NCI-H2029 (cell line): ENCODE measurements around the gene KANK4.
"Not testable (repeated sequence)": the region's sequence is repeated elsewhere in the genome, so short reads cannot be mapped to it uniquely, and the experiment has no call there.

ENCODE experiments used
- DNase-seq: peaks from one replicate; lab custom pipeline; 2025; lab: John Stamatoyannopoulos, UW

KANK4 gene

DNA sequence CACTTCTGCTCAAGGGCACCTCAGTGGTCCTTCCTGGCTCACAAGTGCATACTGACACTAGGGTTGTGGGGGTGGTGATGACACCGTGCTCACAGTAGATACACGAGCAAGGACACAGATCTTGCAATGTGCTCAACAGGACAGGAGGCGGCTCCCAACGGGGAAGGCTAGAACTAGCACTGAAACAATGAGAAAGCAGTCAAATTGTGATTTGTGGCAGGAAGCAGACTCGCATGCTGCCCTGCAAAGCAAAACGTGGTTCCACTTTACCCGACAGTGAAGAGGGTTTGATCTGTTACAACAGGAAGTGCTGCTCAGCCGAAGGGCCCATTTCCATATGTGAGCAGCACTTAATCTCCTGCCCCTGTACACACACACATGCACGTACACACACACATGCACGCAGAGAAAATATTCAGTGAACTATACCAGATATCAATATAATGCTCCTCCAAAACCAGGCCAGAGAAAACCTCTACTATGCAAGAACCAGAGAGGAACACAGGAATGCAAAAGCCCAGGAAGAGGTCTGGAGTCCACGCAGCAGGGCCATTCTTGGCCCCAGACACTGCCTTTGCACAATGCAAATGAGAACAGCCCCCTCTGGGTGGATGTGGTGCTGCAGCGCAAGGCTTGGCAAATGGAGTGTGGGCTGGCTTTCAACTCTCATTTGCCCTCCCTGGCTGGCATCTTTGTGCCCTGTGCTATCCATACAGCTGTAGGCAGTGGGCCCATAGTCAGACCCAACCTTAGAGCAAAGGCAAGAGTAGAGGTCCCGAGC lies 47.1 kb downstream of the KANK4 start:
- peak; percentile 70 for DNase-seq

GRCh38 chr1:62271134-62271533 lies 48.1 kb downstream of the KANK4 start:
- DNase-seq = no peak

DNA sequence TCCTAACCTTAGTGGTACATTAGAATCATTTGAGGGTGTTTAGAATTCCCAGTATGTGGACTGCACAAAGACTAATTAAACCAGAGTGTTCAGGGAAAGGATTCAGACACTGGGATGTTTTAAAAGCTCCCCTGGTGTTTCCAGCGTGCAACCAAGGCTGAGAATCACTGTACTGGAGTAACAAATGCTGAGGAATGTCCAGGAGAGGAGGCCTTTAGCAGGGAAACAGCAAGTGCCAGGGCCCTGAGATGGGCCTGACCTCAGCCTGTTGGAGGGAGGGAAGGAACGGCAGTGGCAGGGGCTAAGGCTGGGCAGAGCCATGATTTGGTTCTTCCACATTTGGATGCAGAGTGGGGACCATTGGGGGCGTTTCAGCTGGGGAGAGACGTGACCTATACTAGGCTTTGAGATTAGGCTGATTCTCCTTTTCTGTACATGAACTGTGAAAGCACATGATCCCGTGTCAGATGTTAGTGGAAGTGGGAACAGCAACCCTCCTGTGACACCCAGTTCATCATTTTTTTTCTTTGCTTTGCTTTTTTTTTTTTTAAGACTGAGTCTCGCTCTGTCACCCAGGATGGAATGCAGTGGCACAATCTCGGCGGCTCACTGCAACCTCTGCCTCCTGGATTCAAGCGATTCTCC lies 49.3 kb downstream of the KANK4 start:
- no peak for DNase-seq

DNA sequence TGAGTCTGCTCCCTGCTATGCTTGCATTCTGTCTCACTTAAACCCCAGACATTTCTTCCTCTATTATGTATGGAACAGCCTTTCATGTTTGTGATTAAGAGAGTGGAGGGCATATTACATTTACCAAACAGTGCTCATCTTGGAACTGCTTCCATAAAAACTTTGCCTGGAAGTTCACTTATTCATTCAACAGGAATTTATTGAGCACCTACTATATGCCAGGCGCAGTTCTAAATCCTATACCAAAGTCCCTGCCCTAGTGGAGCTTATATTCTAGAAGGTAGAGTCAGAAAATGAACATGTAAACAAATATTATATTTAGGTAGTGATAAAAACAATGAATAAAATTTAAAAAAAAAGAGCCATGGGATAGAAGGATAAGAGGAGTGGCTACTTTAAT lies 49.8 kb downstream of the KANK4 start:
- DNase-seq = no peak

DNA sequence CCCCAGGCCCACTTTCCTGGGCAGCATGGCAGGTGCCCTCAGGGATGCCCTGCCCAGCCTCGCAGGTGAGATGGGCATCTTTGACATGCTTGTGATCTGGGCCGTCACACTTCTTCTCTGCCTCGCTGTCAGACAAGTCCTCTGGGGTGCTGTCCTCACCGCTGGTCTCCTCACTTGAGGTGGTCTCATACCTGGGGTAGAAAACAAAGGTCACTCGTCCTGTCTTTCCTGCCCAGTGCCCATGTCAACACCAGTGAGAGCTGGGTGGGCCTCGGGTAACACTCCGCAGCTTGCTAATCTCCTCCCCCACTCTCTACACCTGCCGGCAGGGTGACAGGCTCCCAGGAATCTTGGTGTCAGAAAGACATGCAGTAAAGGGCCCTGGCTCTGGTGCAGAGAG lies 50.9 kb downstream of the KANK4 start:
- DNase-seq = no peak

DNA sequence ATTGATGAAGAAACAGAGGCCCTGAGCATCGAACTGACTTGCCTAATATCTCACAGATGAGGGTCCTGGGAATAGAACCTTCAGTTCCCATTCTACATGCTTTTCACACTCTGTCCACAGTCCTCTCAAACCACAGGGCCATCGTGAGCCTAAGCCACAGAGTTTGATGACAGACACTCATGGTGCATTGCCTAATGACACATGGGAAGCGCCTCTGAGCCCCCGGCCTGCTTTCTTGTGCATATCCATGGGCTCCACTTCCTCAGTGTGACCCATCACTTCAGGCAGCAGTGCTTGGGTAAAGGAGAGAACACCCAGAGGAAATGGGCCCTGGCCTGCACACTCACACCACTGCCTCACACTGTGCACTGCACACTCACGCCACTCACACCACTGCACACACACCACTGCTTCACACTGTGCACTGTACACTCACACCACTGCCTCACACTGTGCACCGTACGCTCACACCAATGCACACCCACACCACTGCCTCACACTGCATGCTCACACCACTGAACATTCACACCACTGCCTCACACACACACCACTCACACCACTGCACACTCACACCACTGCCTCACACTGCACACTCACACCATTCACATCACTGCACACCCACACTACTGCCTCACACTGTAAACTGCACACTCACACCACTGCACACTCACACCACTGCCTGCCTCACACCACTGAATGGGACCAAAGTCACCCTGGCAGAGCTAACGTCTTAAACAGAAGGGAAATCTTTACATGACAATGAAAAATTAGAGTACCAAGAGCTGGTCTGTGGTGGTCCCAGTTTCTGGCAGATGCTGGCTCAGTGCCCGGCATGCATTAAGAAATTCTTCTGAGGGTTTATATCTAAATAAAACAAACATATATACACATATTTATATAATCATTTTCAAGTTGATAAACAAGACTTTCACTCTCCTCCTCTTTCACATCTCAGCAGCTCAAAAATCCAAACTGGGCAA lies 53.0 kb downstream of the KANK4 start:
- DNase-seq = no peak

DNA sequence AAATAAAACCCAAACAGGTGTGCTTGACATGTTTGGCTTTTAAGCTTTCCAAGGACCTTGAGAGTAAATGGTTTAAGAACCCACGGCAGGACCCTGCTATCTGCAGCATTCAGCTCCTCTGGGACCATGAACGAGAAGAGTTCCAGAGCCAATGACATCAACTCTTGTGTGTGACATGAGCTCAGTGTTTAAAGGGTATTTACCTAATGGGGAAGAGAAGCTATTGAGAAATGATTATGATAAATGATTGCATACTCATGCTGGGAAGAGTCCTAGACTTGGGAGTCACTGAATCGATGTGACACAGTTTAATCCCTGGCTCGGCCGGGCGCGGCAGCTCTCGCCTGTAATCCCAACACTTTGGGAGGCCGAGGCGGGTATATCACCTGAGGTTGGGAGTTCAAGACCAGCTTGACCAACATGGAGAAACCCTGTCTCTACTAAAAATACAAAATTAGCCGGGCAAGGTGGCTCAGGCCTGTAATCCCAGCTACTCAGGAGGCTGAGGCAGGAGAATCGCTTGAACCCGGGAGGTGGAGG lies 55.4 kb downstream of the KANK4 start:
- DNase-seq = peak; percentile 17

DNA sequence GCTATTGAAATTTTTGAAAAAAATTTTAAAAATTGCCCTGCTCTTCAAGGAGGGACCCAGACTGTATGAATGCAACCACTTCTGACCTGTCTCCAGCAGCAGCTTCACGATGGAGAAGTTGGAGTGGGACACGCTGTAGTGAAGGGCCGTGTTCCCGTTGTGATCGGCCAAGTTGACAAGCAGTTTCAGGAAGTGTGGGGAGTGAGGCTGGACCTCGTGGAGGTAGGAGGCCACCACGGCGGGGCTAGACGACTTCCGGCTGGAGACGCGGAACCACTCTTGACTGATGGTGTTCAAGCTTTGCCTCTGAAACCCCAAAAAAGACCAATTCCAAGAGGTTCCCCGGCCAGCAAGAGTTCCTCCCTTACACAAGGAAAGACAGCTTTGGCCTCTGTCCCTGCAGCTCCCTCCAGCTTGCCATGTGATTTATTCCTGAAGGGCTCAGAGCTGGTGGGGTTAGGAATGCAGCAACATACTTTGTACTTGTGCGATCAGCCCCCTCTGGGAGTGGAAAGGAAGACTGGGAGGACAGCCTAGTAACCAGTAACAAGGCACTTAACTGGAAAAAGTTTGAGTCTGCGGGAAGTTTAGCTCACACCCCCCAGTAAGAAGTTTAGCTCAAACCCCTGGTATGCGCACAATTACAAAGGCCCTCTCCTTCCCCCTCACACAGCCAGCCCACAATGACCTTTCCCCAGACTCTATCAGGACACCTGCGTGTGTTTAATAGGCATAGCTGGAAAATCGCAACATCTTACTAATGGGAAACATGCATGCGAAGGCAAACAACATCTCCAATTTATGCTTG lies 56.0 kb downstream of the KANK4 start:
- DNase-seq = no peak

DNA sequence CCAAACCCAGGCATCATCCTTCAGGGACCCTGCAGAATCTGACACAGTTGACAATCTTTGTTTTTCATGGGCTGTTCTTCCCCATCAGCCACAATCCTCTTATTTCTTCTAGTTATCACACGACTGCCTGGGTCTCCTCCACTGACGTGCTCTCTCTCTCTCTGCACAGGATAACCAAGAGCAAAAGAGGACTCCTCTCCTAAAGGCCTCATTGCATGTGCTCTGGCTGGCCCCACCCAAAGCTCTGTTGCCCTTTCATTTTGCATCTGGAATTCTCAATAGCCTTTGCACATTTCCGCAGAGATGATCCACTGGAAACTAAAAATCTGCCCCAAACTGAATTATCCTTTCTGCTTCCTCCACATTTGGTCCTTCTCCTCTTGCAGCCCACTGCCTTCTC lies 58.5 kb downstream of the KANK4 start:
- DNase-seq = no peak

DNA sequence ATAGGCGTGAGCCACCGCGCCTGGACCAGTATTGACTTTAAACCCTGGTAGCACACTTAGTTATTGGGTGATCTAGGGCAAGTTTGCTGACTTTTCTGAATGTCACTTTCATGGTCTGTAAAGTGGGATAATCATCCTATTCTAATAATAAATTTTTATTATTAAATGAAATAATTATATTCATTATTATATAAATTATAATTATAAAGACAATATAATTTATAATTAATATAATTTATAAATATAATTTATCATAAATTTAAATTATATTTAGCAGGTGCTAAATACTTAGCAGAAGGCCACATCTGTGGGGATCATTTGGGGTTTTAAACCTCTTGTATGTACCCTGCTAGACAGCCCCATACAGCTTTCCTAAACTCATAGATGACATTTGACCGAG lies 59.7 kb downstream of the KANK4 start:
- DNase-seq = no peak

DNA sequence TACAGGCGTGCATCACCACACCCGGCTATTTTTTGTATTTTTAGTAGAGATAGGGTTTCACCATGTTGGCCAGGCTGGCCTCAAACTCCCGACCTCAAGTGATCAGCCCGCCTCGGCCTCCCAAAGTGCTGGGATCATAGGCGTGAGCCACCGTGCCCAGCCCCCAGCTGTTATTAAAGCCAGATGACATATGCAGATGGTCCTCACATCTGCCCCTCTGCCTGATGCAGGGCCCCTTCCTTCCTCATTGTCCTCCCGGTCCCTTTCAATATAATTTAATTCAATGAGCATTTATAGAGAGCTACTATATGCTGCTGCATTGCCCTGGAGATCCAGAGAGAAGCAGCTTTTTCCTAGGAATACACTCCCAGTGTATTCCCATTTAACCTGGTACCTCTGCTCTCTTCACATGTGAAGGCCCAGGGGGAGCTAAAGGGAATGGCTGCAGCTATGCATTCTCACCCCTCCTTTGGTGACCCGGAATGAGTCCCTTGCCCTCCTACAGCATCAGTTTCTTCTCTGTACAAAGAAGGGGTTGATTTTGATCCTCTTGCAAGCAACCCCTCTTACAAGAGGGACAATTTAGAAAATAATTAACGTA lies 69.0 kb downstream of the KANK4 start:
- DNase-seq = no peak

GRCh38 chr1:62247391-62248168 lies 71.7 kb downstream of the KANK4 start:
- DNase-seq = no peak

DNA sequence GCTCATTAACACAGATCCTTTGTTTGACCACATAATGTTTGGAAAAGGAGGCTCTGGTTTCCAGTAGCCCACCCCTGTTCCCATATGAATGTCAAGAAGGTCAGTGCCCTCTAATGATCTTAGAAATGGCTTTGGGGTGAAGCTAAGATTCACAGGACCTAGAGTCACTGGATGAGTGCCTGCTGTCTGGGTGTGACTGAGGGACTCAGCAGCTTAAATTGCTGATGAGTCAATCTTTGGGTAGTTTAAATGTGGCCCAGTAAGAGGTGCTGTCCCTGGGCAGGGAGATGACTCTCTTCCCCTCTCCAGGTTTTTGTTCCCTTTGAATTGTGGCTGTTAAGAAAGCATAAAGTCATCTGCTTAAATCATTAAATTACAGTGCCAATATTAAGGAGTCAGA lies 74.0 kb downstream of the KANK4 start:
- DNase-seq = no peak

DNA sequence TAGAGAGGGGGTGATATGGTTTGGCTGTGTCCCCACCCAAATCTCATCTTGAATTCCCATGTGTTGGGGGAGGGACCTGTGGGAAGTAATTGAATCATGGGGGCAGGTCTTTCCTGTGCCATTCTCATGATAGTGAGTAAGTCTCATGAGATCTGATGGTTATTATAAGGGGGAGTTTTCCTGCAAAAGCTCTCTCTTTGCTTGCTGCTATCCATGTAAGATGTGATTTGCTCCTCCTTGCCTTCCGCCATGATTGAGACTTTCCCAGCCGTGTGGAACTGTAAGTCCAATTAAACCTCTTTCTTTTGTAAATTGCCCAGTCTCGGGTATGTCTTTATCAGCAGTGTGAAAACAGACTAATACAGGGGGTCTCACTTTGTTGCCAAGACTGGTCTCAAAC lies 74.9 kb downstream of the KANK4 start:
- DNase-seq = not testable (repeated sequence)

GRCh38 chr1:62241371-62242131 lies 77.7 kb downstream of the KANK4 start:
- DNase-seq = peak; percentile 70

- no peak for DNase-seq
These were observed 78.4 kb downstream of the KANK4 start for GRCh38 chr1:62240651-62241370.

- not testable (repeated sequence) for DNase-seq
These were observed 79.4 kb downstream of the KANK4 start for GRCh38 chr1:62239652-62240403.

- no peak for DNase-seq
These were observed 80.7 kb downstream of the KANK4 start for GRCh38 chr1:62238507-62238906.
